ENCODE measurements around the gene SRPRB. TPM values are rescaled to one million over a fixed set of nuclear protein-coding genes. Genes with fewer than 3 reads are reported as not detected.

Gene SRPRB
- total RNA-seq, 1 experiment from 2014 or later: 98.0 TPM

- DNase-seq (ENCODE audit: low spot score): no peak
Observed at GRCh38 chr3:133840767-133841166, 35.2 kb downstream of the SRPRB start.

GRCh38 chr3:133841196-133841595 is 35.6 kb downstream of the SRPRB start:
- no peak for DNase-seq (ENCODE audit: low spot score)

- no peak for DNase-seq (ENCODE audit: low spot score)
Observed at GRCh38 chr3:133842158-133842557, 36.5 kb downstream of the SRPRB start.

- DNase-seq (ENCODE audit: low spot score): no peak
Observed at GRCh38 chr3:133843634-133844033, 38.0 kb downstream of the SRPRB start.

- DNase-seq (ENCODE audit: low spot score): no peak
Observed at GRCh38 chr3:133845127-133845526, 39.5 kb downstream of the SRPRB start.

- DNase-seq (ENCODE audit: low spot score): no peak
Observed at GRCh38 chr3:133849346-133849745, 43.7 kb downstream of the SRPRB start.

- no peak for DNase-seq (ENCODE audit: low spot score)
Observed at GRCh38 chr3:133850034-133850433, 44.4 kb downstream of the SRPRB start.

GRCh38 chr3:133851266-133851906 is 45.8 kb downstream of the SRPRB start:
- no peak for DNase-seq (ENCODE audit: low spot score)

GRCh38 chr3:133851931-133852330 is 46.3 kb downstream of the SRPRB start:
- no peak for DNase-seq (ENCODE audit: low spot score)

- DNase-seq (ENCODE audit: low spot score): no peak
Observed at GRCh38 chr3:133853063-133853924, 47.7 kb downstream of the SRPRB start.

GRCh38 chr3:133853925-133854227 is 48.3 kb downstream of the SRPRB start:
- no peak for DNase-seq (ENCODE audit: low spot score)

GRCh38 chr3:133854264-133855001 is 48.8 kb downstream of the SRPRB start:
- no peak for DNase-seq (ENCODE audit: low spot score)

GRCh38 chr3:133855002-133855370 is 49.4 kb downstream of the SRPRB start:
- no peak for DNase-seq (ENCODE audit: low spot score)

GRCh38 chr3:133855772-133856171 is 50.2 kb downstream of the SRPRB start:
- DNase-seq (ENCODE audit: low spot score): no peak

GRCh38 chr3:133856316-133856715 is 50.7 kb downstream of the SRPRB start:
- DNase-seq (ENCODE audit: low spot score): no peak

GRCh38 chr3:133857767-133858166 is 52.2 kb downstream of the SRPRB start:
- no peak for DNase-seq (ENCODE audit: low spot score)

- no peak for DNase-seq (ENCODE audit: low spot score)
Observed at GRCh38 chr3:133859381-133860234, 54.0 kb downstream of the SRPRB start.

- no peak for DNase-seq (ENCODE audit: low spot score)
Observed at GRCh38 chr3:133860519-133860918, 54.9 kb downstream of the SRPRB start.

GRCh38 chr3:133862161-133862560 is 56.5 kb downstream of the SRPRB start:
- DNase-seq (ENCODE audit: low spot score): no peak

- DNase-seq (ENCODE audit: low spot score): no peak
Observed at GRCh38 chr3:133863911-133864310, 58.3 kb downstream of the SRPRB start.

GRCh38 chr3:133864616-133865015 is 59.0 kb downstream of the SRPRB start:
- no peak for DNase-seq (ENCODE audit: low spot score)
